ENCODE data around the gene FSTL4. TPM values are rescaled to one million over a fixed set of nuclear protein-coding genes. Genes with fewer than 3 reads are reported as not detected.

Gene FSTL4
- total and polyA plus RNA-seq, 12 donors, result 0.48 to 5.2 (median 2.3) TPM

DNA sequence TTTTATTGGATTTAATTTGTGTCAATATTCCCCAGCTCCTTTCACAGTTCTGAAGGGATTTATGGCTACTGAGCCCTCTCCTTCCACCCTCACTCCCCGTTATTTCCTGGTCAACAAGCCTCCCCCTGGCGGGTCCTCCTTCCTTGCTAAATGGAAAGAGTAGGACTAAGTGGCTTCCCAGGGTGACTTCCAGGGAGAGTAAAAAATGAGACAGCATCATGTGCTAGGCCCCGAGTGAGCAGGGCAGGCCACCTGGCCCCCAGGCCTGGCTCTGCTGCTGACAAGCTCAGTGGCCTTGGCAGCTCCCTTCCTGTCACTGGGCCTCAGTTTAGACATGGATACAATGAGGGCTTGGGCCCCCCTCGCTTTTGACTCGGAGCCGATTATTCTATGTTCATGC lies 359.3 kb downstream of the FSTL4 start:
- intact Hi-C loops (cut with DNase I), result no loop called here
- WGBS, 4 donors, result 87 to 90% (median 89%) methylated on average over 6 of the region's 6 CpGs
- Histone ChIP-seq H3K27ac (no peak overlapping the region), H3K4me1 (replicated peaks in 1 of 2) (no peaks in the 10 kb centered on the region), H3K36me3 (replicated peaks in 1 of 2) (no peaks in the 10 kb centered on the region), H3K9me3 (replicated peaks in 1 of 3) (no peaks in the 10 kb centered on the region), H3K4me3 (no peak overlapping the region), H3K27me3 (no peaks in the 10 kb centered on the region)
- DNase-seq, result no peak
- TF ChIP-seq, protein P1, sequence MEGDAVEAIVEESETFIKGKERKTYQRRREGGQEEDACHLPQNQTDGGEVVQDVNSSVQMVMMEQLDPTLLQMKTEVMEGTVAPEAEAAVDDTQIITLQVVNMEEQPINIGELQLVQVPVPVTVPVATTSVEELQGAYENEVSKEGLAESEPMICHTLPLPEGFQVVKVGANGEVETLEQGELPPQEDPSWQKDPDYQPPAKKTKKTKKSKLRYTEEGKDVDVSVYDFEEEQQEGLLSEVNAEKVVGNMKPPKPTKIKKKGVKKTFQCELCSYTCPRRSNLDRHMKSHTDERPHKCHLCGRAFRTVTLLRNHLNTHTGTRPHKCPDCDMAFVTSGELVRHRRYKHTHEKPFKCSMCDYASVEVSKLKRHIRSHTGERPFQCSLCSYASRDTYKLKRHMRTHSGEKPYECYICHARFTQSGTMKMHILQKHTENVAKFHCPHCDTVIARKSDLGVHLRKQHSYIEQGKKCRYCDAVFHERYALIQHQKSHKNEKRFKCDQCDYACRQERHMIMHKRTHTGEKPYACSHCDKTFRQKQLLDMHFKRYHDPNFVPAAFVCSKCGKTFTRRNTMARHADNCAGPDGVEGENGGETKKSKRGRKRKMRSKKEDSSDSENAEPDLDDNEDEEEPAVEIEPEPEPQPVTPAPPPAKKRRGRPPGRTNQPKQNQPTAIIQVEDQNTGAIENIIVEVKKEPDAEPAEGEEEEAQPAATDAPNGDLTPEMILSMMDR (IDR thresholded peaks at IDR 0.05), result no peak
- TF ChIP-seq POLR2A (IDR thresholded peaks at IDR 0.05), result no peak

DNA sequence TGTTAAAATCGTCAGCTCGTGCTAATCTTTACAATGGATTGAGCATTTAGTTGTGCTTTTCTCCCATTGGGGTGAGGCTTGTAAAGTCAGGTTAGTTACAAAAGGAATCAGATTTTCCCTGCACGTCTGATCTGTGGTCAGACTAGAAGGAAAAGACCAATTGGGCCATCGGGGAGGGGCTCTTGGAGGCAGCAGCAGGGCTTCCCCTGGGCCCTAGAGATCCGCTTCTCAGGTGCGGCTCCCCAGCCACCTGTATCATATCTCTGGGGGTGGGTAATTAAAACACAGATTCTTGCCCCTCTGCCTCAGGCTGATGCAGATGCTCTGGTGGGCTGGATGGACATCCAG lies 360.2 kb downstream of the FSTL4 start:
- Histone ChIP-seq H3K4me3 (no peak overlapping the region), H3K27me3 (no peaks in the 10 kb centered on the region), H3K36me3 (replicated peaks in 1 of 2) (no peaks in the 10 kb centered on the region), H3K4me1 (replicated peaks in 1 of 2) (no peaks in the 10 kb centered on the region), H3K27ac (no peak overlapping the region), H3K9me3 (replicated peaks in 1 of 3) (no peaks in the 10 kb centered on the region)
- intact Hi-C loops (cut with DNase I), result no loop called here
- 53 to 73% (median 61%) methylated on average over 6 of the region's 6 CpGs for WGBS, 4 donors
- DNase-seq, result no peak
- no peak for TF ChIP-seq POLR2A (IDR thresholded peaks at IDR 0.05)
- TF ChIP-seq, protein P1 (IDR thresholded peaks at IDR 0.05), result no peak

DNA sequence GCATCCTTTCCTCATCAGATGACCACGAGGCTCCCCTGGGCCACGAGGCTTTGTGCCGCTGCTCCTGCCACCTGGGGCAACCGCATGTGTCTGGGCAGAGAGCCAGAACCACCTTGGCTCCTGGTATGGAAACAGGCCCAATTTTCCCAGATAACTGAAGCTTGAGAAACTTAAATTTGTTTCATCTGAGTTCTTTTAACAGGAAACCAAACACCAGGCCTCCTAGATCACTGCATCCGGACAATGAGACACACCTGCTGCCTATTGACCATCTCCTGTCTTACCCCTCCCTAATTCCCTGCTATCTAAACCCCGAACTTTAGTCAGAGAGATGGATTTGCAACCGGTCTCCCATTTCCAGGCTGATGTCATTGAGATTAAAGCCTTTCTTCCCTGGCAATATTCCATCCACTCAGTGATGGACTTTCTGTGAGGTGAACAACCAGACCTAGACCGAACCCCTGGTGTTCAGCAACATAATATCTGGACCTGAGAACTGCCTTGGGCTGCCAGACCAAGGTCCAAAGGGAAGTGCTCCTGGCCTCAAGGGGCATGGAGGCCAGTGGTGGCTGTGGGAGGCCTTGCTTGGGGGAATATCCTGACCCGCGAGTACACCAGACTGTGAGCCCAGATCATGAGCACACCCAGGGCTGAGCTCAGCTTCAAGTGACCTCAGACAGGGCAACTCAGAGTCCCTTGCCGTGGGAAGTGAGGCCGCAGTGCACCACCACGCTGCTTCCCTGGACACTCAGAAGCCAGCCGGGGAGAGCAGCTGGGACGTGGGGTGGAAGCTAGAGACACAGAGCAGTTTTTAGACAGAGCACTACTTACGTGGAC lies 360.8 kb downstream of the FSTL4 start:
- TF ChIP-seq, protein P1 (IDR thresholded peaks at IDR 0.05), result no peak
- no peak for TF ChIP-seq POLR2A (IDR thresholded peaks at IDR 0.05)
- Histone ChIP-seq H3K27ac (no peak overlapping the region), H3K36me3 (replicated peaks in 1 of 2) (no peaks in the 10 kb centered on the region), H3K4me1 (replicated peaks in 1 of 2) (no peaks in the 10 kb centered on the region), H3K9me3 (replicated peaks in 1 of 3) (no peaks in the 10 kb centered on the region), H3K4me3 (no peak overlapping the region), H3K27me3 (no peaks in the 10 kb centered on the region)
- no peak for DNase-seq
- 74 to 88% (median 85%) methylated on average over 9 to 16 of the region's 16 CpGs for WGBS, 4 donors
- intact Hi-C loops (cut with DNase I), result no loop called here

DNA sequence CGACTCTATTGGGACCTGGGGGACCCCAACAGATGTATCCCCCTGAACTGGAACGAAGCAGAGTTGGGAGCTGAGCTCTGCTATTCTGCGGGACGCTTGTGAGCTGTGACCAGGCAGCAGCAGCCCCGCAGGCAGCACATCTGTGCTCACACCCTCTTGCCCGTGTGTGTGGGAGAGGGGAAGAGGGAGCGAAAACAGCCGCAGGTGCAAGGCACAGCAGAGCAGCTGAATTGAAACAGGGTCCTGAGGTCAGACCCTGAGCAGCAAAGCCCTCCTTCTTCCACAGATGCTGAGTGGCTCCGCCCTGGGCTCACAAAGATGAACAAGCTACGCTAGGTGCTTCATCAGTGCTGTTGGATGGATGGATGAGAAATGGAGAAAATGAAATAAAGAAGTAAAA lies 361.8 kb downstream of the FSTL4 start:
- intact Hi-C loops (cut with DNase I), result no loop called here
- Histone ChIP-seq H3K4me1 (replicated peaks in 1 of 2) (no peaks in the 10 kb centered on the region), H3K36me3 (replicated peaks in 1 of 2) (no peaks in the 10 kb centered on the region), H3K9me3 (replicated peaks in 1 of 3) (no peaks in the 10 kb centered on the region), H3K4me3 (no peak overlapping the region), H3K27ac (no peak overlapping the region), H3K27me3 (no peaks in the 10 kb centered on the region)
- TF ChIP-seq POLR2A (IDR thresholded peaks at IDR 0.05), result no peak
- TF ChIP-seq, protein P1 (IDR thresholded peaks at IDR 0.05), result no peak
- WGBS, 4 donors, result 75 to 93% (median 85%) methylated on average over 9 to 10 of the region's 10 CpGs
- no peak for DNase-seq
